ENCODE results near the gene UBR2. TPM values are rescaled to one million over a fixed set of nuclear protein-coding genes. Genes with fewer than 3 reads are reported as not detected.
"Not testable (repeated sequence)": the region's sequence is repeated elsewhere in the genome, so short reads cannot be mapped to it uniquely, and the experiment has no call there.

UBR2 gene
- total and polyA plus RNA-seq, 4 donors, result 20.3 to 39.7 (median 27.1) TPM

- H3K4me1 ChIP-seq (ENCODE audit: control insufficient read depth, insufficient read depth, low read length), result peaks cover 12% of the 10 kb centered on the region
- no peak overlapping the region for H3K4me3 ChIP-seq (ENCODE audit: low read depth, low read length)
- H3K36me3 ChIP-seq (ENCODE audit: control insufficient read depth, insufficient read depth, low read length), result no peaks in the 10 kb centered on the region
- no peaks in the 10 kb centered on the region for H3K27me3 ChIP-seq (ENCODE audit: control insufficient read depth, insufficient read depth, low read length)
- no peak overlapping the region for H3K27ac ChIP-seq (ENCODE audit: low read depth, low read length)
- no peaks in the 10 kb centered on the region for H3K9me3 ChIP-seq (ENCODE audit: control insufficient read depth, insufficient read depth, low read length)
- no peak for DNase-seq (ENCODE audit: low read depth in 4 of 6, low spot score in 6 of 6)
- WGBS (ENCODE audit: insufficient coverage), result no CpG with 5 or more reads among the region's 1 CpG
Observed at GRCh38 chr6:42551217-42551616, 12.6 kb upstream of the UBR2 start.

- Histone ChIP-seq H3K36me3 (ENCODE audit: control insufficient read depth, insufficient read depth, low read length) (no peaks in the 10 kb centered on the region), H3K4me1 (ENCODE audit: control insufficient read depth, insufficient read depth, low read length) (peaks cover 7% of the 10 kb centered on the region), H3K4me3 (ENCODE audit: low read depth, low read length) (no peak overlapping the region), H3K9me3 (ENCODE audit: control insufficient read depth, insufficient read depth, low read length) (no peaks in the 10 kb centered on the region), H3K27ac (ENCODE audit: low read depth, low read length) (no peak overlapping the region), H3K27me3 (ENCODE audit: control insufficient read depth, insufficient read depth, low read length) (no peaks in the 10 kb centered on the region)
- WGBS (ENCODE audit: insufficient coverage), result 100% methylated on average over 2 of the region's 5 CpGs
- DNase-seq (ENCODE audit: low read depth in 4 of 6, low spot score in 6 of 6), result no peak
Observed at GRCh38 chr6:42552380-42552779, 11.4 kb upstream of the UBR2 start.

- H3K4me1 ChIP-seq (ENCODE audit: control insufficient read depth, insufficient read depth, low read length), result no peaks in the 10 kb centered on the region
- H3K27ac ChIP-seq (ENCODE audit: low read depth, low read length), result no peak overlapping the region
- WGBS (ENCODE audit: insufficient coverage), result 100% methylated on average over 2 of the region's 4 CpGs
- H3K4me3 ChIP-seq (ENCODE audit: low read depth, low read length), result no peak overlapping the region
- DNase-seq (ENCODE audit: low read depth in 4 of 6, low spot score in 6 of 6), result no peak
- no peaks in the 10 kb centered on the region for H3K9me3 ChIP-seq (ENCODE audit: control insufficient read depth, insufficient read depth, low read length)
- H3K27me3 ChIP-seq (ENCODE audit: control insufficient read depth, insufficient read depth, low read length), result no peaks in the 10 kb centered on the region
- H3K36me3 ChIP-seq (ENCODE audit: control insufficient read depth, insufficient read depth, low read length), result no peaks in the 10 kb centered on the region
Observed at GRCh38 chr6:42555477-42556457, 8.1 kb upstream of the UBR2 start.

GRCh38 chr6:42556462-42556861, 7.4 kb upstream of the UBR2 start:
- H3K4me3 ChIP-seq (ENCODE audit: low read depth, low read length), result no peak overlapping the region
- no peak for DNase-seq (ENCODE audit: low read depth in 4 of 6, low spot score in 6 of 6)
- H3K4me1 ChIP-seq (ENCODE audit: control insufficient read depth, insufficient read depth, low read length), result no peaks in the 10 kb centered on the region
- H3K9me3 ChIP-seq (ENCODE audit: control insufficient read depth, insufficient read depth, low read length), result no peaks in the 10 kb centered on the region
- WGBS (ENCODE audit: insufficient coverage), result 33% methylated on average over 3 of the region's 4 CpGs
- H3K36me3 ChIP-seq (ENCODE audit: control insufficient read depth, insufficient read depth, low read length), result no peaks in the 10 kb centered on the region
- H3K27me3 ChIP-seq (ENCODE audit: control insufficient read depth, insufficient read depth, low read length), result no peaks in the 10 kb centered on the region
- no peak overlapping the region for H3K27ac ChIP-seq (ENCODE audit: low read depth, low read length)

- not testable (repeated sequence) for H3K36me3 ChIP-seq (ENCODE audit: control insufficient read depth, insufficient read depth, low read length); H3K9me3 ChIP-seq (ENCODE audit: control insufficient read depth, insufficient read depth, low read length); DNase-seq (ENCODE audit: low read depth in 4 of 6, low spot score in 6 of 6); H3K27me3 ChIP-seq (ENCODE audit: control insufficient read depth, insufficient read depth, low read length); H3K4me3 ChIP-seq (ENCODE audit: low read depth, low read length); H3K4me1 ChIP-seq (ENCODE audit: control insufficient read depth, insufficient read depth, low read length); H3K27ac ChIP-seq (ENCODE audit: low read depth, low read length)
- WGBS (ENCODE audit: insufficient coverage), result 78% methylated on average over 5 of the region's 6 CpGs
Observed at GRCh38 chr6:42559276-42559675, 4.6 kb upstream of the UBR2 start.

- H3K36me3 ChIP-seq (ENCODE audit: control insufficient read depth, insufficient read depth, low read length), result peaks cover 2% of the 10 kb centered on the region
- peaks cover 5% of the 10 kb centered on the region for H3K4me1 ChIP-seq (ENCODE audit: control insufficient read depth, insufficient read depth, low read length)
- 100% methylated on average over 1 of the region's 3 CpGs for WGBS (ENCODE audit: insufficient coverage)
- no peak for DNase-seq (ENCODE audit: low read depth in 4 of 6, low spot score in 6 of 6)
- H3K4me3 ChIP-seq (ENCODE audit: low read depth, low read length), result no peak overlapping the region
- H3K27ac ChIP-seq (ENCODE audit: low read depth, low read length), result no peak overlapping the region
- H3K27me3 ChIP-seq (ENCODE audit: control insufficient read depth, insufficient read depth, low read length), result no peaks in the 10 kb centered on the region
- H3K9me3 ChIP-seq (ENCODE audit: control insufficient read depth, insufficient read depth, low read length), result no peaks in the 10 kb centered on the region
Observed at GRCh38 chr6:42561986-42562385, 1.8 kb upstream of the UBR2 start.

GRCh38 chr6:42562788-42563405, 932 bp upstream of the UBR2 start:
- Histone ChIP-seq H3K36me3 (ENCODE audit: control insufficient read depth, insufficient read depth, low read length) (peaks cover 2% of the 10 kb centered on the region), H3K27ac (ENCODE audit: low read depth, low read length) (no peak overlapping the region), H3K27me3 (ENCODE audit: control insufficient read depth, insufficient read depth, low read length) (no peaks in the 10 kb centered on the region), H3K9me3 (ENCODE audit: control insufficient read depth, insufficient read depth, low read length) (no peaks in the 10 kb centered on the region), H3K4me1 (ENCODE audit: control insufficient read depth, insufficient read depth, low read length) (peaks cover 5% of the 10 kb centered on the region), H3K4me3 (ENCODE audit: low read depth, low read length) (peak overlapping the region; percentile 99)
- no peak for DNase-seq (ENCODE audit: low read depth in 4 of 6, low spot score in 6 of 6)
- 91% methylated on average over 5 of the region's 6 CpGs for WGBS (ENCODE audit: insufficient coverage)

- peak in 2 of 6 donors; percentile 22 to 49 for DNase-seq (ENCODE audit: low read depth in 4 of 6, low spot score in 6 of 6)
- Histone ChIP-seq H3K27ac (ENCODE audit: low read depth, low read length) (peak overlapping the region; percentile 99), H3K4me1 (ENCODE audit: control insufficient read depth, insufficient read depth, low read length) (peaks cover 5% of the 10 kb centered on the region), H3K36me3 (ENCODE audit: control insufficient read depth, insufficient read depth, low read length) (peaks cover 2% of the 10 kb centered on the region), H3K9me3 (ENCODE audit: control insufficient read depth, insufficient read depth, low read length) (no peaks in the 10 kb centered on the region), H3K4me3 (ENCODE audit: low read depth, low read length) (peak overlapping the region; percentile 99), H3K27me3 (ENCODE audit: control insufficient read depth, insufficient read depth, low read length) (no peaks in the 10 kb centered on the region)
- WGBS (ENCODE audit: insufficient coverage), result 0% methylated on average over 6 of the region's 11 CpGs
Observed at GRCh38 chr6:42564506-42564825, 637 bp downstream of the UBR2 start.

- WGBS (ENCODE audit: insufficient coverage), result 99% methylated on average over 8 of the region's 15 CpGs
- Histone ChIP-seq H3K27me3 (ENCODE audit: control insufficient read depth, insufficient read depth, low read length) (no peaks in the 10 kb centered on the region), H3K9me3 (ENCODE audit: control insufficient read depth, insufficient read depth, low read length) (no peaks in the 10 kb centered on the region), H3K4me1 (ENCODE audit: control insufficient read depth, insufficient read depth, low read length) (peaks cover 5% of the 10 kb centered on the region), H3K36me3 (ENCODE audit: control insufficient read depth, insufficient read depth, low read length) (peaks cover 2% of the 10 kb centered on the region), H3K27ac (ENCODE audit: low read depth, low read length) (no peak overlapping the region), H3K4me3 (ENCODE audit: low read depth, low read length) (peak overlapping the region; percentile 99)
- DNase-seq (ENCODE audit: low read depth in 4 of 6, low spot score in 6 of 6), result no peak
Observed at GRCh38 chr6:42565823-42566613, 2.2 kb downstream of the UBR2 start.

Measured in spinal cord (tissue), 10 donors.